ENCODE measurements around the gene GXYLT2.
A peak's percentile ranks its signal among the peaks of the same experiment; 100 is the strongest.

GXYLT2 gene

GRCh38 chr3:72932416-72932815 is 44.6 kb downstream of the GXYLT2 start:
- no peak for DNase-seq (ENCODE audit: low spot score)

DNA sequence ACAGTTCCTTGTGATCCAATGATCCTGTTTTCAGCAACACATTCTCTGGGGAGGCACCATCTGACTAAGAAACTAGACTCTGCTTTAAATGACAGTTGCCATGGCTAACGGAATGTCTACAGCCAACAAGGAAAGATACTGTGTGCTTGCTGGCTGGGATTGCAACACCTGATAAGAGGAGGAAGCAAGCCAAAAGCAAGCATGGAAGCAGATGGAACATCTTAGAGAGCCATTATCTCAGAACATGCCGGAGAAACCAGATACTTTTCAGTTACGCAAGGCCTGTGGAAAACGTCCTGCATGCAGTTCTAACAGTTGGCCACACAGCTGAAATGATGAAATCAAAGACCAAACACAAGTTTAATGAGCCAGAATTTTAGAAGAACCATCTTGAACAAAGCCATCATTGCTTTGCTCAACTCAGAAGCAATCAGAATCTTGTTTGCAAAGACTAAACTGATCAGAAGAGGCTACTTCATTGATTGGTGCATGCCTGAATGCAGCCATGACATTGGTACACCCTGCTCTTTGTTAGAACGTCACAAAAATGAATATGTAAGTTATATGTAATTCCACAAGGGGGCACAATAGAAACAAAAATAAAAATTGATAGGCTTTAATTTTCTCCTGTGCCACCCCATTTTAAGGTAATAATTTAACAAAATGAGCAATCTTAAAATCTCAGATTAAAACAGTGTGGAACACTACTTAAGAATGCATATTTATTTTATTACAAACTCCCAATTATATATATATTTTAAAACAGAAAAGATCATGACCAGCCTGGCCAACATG is 50.8 kb downstream of the GXYLT2 start:
- peak; percentile 54 for DNase-seq (ENCODE audit: low spot score)

- DNase-seq (ENCODE audit: low spot score), result no peak
These were observed 53.4 kb downstream of the GXYLT2 start for GRCh38 chr3:72941245-72941644.

GRCh38 chr3:72942427-72942826 is 54.6 kb downstream of the GXYLT2 start:
- DNase-seq (ENCODE audit: low spot score), result no peak

DNA sequence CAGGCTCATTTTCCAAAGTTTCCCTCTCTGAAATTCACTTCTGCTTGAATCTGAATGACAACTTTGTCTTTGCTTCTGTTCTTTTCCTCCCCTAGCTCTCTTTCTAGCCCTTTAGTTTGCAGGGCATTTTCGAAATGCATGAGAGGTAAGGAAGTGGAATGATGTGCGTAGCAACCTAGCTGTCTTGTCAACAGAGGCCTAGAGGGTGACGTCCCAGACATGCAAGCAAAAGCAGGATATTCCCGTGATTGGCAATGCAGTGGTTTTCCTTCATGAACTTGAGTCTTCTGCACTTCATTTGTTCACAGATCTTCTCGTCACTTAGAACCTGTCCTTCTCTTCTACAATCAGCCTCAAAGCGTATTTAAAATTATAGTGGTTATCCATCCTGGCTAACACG is 56.9 kb downstream of the GXYLT2 start:
- DNase-seq (ENCODE audit: low spot score), result no peak

- DNase-seq (ENCODE audit: low spot score), result no peak
These were observed 60.1 kb downstream of the GXYLT2 start for GRCh38 chr3:72947715-72948490.

DNA sequence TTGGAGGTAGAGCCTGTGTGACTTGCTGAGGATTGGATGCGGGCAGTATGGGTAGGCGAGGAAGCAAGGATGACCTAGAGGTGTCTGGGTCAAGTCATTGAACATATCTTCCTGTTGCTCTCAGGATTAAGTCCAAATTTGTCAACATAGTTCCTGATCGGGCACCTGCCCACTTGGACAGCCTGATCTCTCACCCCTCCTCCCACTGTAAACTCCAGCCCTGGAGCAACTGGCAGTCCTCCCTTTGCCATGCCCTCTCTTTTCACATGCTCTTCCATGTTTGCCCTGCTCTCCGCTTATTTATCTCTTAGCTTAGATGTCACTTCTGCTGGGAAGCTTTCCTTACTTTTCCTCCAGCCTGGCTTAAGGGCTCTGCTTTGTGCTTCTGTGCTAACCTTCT is 61.2 kb downstream of the GXYLT2 start:
- DNase-seq (ENCODE audit: low spot score), result no peak

GRCh38 chr3:72950372-72950771 is 62.5 kb downstream of the GXYLT2 start:
- no peak for DNase-seq (ENCODE audit: low spot score)

GRCh38 chr3:72950801-72951200 is 63.0 kb downstream of the GXYLT2 start:
- DNase-seq (ENCODE audit: low spot score), result no peak

DNA sequence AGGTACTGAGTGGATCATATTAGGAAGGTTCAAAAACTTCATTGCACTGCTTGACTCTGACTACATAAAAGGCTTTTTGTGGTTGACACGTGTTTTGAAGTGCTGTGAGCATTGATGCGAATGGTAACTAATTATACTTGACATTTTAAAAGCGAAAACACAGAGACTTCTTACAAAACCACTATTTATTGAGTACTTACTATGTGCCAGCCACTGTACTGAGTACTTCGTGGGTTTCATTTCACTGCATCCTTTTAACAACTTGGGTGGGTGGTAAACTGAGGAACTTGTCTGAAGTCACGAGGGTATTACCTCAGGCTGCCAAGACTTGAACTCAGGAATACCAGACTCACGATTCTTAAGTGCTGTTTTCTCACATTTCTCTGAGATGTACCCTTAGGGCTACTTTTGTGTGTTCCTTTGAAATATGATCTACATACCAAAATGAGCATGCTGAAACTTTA is 63.4 kb downstream of the GXYLT2 start:
- no peak for DNase-seq (ENCODE audit: low spot score)

DNA sequence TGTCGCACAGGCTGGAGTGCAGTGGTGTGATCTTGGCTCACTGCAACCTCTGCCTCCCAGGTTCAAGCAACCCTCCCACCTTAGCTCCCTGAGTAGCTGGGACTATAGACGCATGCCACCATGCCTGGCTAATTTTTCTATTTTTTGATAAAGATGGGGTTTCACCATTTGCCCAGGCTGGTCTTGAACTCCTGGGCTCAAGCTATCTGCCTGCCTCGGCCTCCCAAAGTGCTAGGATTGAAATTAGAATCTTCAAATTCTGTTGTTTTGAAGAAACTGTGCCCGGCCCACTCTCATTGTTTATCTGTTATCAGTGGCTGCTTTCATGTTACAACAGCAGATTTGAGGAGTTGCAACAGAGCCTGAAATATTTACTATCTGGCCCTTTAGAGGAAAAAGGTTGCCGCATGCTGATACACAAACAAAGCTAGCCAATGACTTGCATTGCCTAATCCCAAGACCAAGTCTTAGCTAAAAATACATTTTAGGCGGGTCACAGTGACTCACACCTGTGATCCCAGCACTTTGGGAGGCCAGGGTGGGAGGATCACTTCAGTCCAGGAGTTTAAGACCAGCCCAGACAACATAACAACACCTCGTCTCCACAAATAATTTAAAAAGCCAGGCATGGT is 65.6 kb downstream of the GXYLT2 start:
- no peak for DNase-seq (ENCODE audit: low spot score)

DNA sequence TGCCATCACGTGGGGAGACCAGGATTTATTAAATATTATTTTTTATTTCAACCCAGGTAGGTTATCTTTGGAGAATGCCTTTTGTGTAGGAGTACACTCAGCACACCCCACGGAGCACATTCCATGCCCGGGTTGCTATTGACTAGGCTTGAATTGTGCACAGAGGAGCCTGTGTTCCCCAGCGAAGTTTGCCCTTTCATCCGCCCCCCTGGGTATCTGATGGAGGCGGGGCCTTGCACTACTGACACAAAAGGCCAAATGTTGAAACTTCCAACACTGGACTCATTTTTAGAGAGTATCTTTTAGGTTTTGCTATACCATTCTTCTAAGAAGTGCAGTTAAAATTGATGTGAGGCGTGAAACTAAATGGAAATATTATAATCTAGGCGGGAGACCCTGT is 69.5 kb downstream of the GXYLT2 start:
- DNase-seq (ENCODE audit: low spot score), result peak; percentile 35

DNA sequence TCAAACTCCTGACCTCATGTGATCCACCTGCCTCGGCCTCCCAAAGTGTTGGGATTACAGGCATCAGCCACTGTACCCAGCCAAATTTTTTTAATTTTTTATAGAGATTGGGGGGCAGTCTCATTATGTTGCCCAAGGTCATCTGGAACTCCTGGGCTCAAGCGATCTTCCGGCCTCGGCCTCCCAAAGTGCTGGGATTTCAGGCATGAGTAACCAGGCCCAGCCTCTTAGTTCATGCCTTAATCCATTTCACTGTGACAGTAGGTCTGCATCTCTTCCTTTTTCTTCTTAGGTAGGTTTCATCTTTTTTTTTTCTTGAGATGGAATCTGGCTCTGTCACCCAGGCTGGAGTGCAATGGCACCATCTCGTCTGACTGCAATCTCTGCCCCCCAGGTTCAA is 71.5 kb downstream of the GXYLT2 start:
- no peak for DNase-seq (ENCODE audit: low spot score)

DNA sequence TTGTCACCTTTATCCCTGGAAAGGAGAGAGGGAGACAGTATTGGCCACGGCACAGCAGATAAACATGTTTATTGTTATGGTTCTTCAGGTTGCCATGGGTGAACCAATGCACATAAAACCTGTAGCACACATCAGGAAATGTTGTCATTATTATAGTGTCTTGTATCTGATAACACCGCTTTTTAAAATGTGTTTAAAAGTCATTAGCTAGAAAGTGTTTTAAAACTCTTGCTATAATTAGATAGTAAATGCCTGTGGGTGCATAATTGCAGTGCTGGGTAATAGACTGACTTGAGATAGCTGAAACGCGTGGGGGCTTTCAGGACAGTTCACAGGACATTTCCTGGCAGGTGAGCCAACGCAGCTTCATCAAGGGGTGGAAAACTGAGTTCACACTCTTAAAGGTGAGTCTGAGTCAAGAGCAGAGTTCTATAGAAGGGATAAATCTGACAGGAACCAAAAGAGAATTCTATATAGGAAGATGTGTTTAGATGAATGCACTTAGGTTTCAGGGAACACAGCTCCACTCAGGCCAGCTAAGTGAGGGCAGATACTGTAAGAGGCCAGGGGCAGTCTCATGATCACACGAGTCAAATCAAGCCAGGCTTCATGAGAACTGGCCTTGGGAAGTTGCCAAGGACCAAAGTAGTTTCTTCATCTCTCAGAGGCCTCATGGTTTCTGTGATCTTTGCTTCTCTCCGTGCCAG is 73.1 kb downstream of the GXYLT2 start:
- no peak for DNase-seq (ENCODE audit: low spot score)

- no peak for DNase-seq (ENCODE audit: low spot score)
These were observed 73.9 kb downstream of the GXYLT2 start for GRCh38 chr3:72961752-72962151.

- no peak for DNase-seq (ENCODE audit: low spot score)
These were observed 74.5 kb downstream of the GXYLT2 start for GRCh38 chr3:72962317-72962716.

- DNase-seq (ENCODE audit: low spot score), result no peak
These were observed 76.8 kb downstream of the GXYLT2 start for GRCh38 chr3:72964633-72965032.

- no peak for DNase-seq (ENCODE audit: low spot score)
These were observed 80.4 kb downstream of the GXYLT2 start for GRCh38 chr3:72968266-72968664.

DNA sequence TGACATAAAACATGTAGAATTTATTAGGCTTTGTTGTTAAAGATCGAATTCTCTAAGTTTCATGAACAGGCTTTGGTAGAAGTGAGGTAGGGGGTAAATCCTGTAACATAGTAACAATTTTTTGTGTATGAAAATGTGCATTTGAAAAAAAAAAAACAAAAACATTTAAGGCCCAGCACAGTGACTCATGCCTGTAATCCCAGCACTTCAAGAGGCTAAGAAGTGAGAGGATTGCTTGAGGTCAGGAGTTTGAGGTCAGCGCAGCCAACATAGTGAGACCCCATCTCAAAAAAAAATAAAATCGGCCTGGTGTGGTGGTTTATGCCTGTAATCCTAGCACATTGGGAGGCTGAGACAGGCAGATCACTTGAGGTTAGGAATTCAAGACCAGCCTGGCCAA is 81.9 kb downstream of the GXYLT2 start:
- no peak for DNase-seq (ENCODE audit: low spot score)

- no peak for DNase-seq (ENCODE audit: low spot score)
These were observed 83.1 kb downstream of the GXYLT2 start for GRCh38 chr3:72970942-72971341.

DNA sequence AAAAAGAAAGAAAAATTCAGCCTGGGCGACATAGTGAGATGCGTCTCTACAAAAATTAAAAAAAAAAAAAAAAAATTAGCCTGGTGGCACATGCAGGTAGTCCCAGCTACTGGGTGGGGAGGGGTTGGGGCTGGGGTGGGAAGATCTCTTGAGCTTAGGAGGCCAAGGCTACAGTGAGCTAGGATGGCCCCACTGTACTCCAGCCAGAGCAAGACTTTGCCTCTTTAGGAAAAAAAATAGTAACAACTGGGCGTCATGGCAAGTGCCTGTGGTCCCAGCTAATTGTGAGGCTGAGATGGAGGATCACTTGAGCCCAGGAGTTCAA is 84.8 kb downstream of the GXYLT2 start:
- no peak for DNase-seq (ENCODE audit: low spot score)

DNA sequence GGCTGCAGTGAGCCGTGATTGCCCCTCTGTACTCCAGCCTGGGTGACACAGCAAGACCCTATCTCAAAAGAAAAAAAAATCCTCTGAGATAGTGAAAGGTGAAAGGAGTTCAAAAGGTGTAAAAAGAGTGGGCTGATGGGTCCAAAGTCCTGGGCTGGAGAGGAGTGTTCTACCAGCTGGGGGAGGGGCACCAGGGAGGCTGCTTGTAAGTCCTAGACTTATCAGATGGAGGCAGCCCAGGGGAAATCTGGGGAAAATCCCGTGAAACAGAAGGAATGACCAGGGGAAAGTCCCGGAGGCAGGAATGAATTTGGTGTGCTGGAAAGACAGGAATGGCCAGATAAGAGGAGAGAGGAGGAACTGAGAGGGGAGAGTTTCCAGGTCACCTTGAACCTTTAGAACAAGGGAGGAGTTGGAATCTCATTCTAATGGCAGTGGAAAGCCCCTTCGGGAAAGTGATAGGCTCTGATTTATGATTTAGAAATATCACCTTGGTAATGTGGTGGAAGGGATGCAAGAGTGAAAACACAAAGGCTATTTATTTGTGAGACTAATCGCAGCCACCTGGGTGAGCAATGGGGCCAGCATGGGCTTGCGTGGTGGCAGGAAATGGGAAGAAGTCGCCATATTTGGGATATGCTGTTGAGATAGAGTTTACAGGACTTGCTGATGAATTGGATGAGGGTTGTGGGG is 85.3 kb downstream of the GXYLT2 start:
- peak; percentile 31 for DNase-seq (ENCODE audit: low spot score)
